GM12878 (cell line): ENCODE data around the gene PHLPP1. TPM values are rescaled to one million over a fixed set of nuclear protein-coding genes. Genes with fewer than 3 reads are reported as not detected.

ENCODE experiments used
- ATAC-seq: fragments of 200-7000 bp; cut with Tn5 transposase; 3 replicates; pipeline ENCODE4 v1.9.1; 2020; ENCODE audit warnings: mild to moderate bottlenecking, moderate library complexity
- BruUV-seq: library from RNA; stranded (reverse); fragments of 400-500 nt; replicated peaks from 2 replicates; lab custom pipeline; 2021; lab: Mats Ljungman, UMichigan
- CTCF ChIA-PET: fragments of 300-600 bp; sonication (Branson Sonifier 250); formaldehyde crosslinking; extraction: SDS; loops from one replicate; lab custom pipeline; 2021; ENCODE audit warnings: inconsistent platforms; lab: Yijun Ruan, JAX
- POLR2A ChIA-PET: fragments of 350-600 bp; formaldehyde crosslinking; extraction: SDS; loops from one replicate; lab custom pipeline; 2021; ENCODE audit warnings: inconsistent platforms; lab: Charles Lee
- RAD21 ChIA-PET: fragments of 300-600 bp; sonication (Branson Sonifier 250); formaldehyde crosslinking; loops from one replicate; lab custom pipeline; 2023; ENCODE audit warnings: antibody characterized with exemption; ENCODE audit not compliant: unreplicated experiment; lab: Charles Lee
- SMC1A ChIA-PET: fragments of 300-600 bp; sonication (Branson Sonifier 250); formaldehyde crosslinking; loops from one replicate; lab custom pipeline; 2023; ENCODE audit not compliant: unreplicated experiment, uncharacterized antibody; lab: Charles Lee
- DNase-seq: peaks from one replicate; pipeline ENCODE4 v3.0.0-alpha.2; 2011; ENCODE audit warnings: low read depth, low spot score
- FAIRE-seq: peaks from 3 replicates; lab custom pipeline; 2011; peaks lifted over from hg19 to GRCh38; lab: Jason Lieb, UNC
- H2AFZ ChIP-seq: 2 replicates; pipeline ENCODE4 v1.6.0; 2011; ENCODE audit warnings: low read depth, low read length, control low read depth; ENCODE audit not compliant: control insufficient read depth
- H3K27ac ChIP-seq: 2 replicates; pipeline ENCODE4 v1.5.1; 2011; ENCODE audit warnings: control low read depth; ENCODE audit not compliant: control insufficient read depth, insufficient read depth
- H3K27me3 ChIP-seq, 2 experiments: replicated peaks in 1 of 2; 2 replicates each; pipeline versions ENCODE4 v1.6.0 to v1.6.1; 2011; ENCODE audit warnings: low read length in 1 of 2; ENCODE audit not compliant: control insufficient read depth in 2 of 2, insufficient read depth in 2 of 2
- H3K36me3 ChIP-seq, 2 experiments: 2 replicates each; pipeline ENCODE4 v1.5.1; 2011; ENCODE audit warnings: low read length in 1 of 2; ENCODE audit not compliant: control insufficient read depth in 2 of 2, insufficient read depth in 2 of 2
- H3K4me1 ChIP-seq: 2 replicates; pipeline ENCODE4 v1.6.1; 2011; ENCODE audit warnings: mild to moderate bottlenecking, low read length, moderate library complexity, mixed read lengths; ENCODE audit not compliant: control insufficient read depth, insufficient read depth
- H3K4me2 ChIP-seq: 2 replicates; pipeline ENCODE4 v1.6.0; 2011; ENCODE audit warnings: control low read depth; ENCODE audit not compliant: control insufficient read depth, insufficient read depth
- H3K4me3 ChIP-seq: fragments of 200-600 bp; sonication (generic); 2 replicates; pipeline ENCODE4 v1.5.1; 2016
- H3K79me2 ChIP-seq: 2 replicates; pipeline ENCODE4 v1.6.0; 2011; ENCODE audit warnings: low read length; ENCODE audit not compliant: control insufficient read depth, insufficient read depth
- H3K9ac ChIP-seq: 2 replicates; pipeline ENCODE4 v1.8.0; 2011; ENCODE audit warnings: low read length, control low read depth, mixed read lengths; ENCODE audit not compliant: control insufficient read depth, insufficient read depth
- H3K9me3 ChIP-seq: replicated peaks from 3 replicates; pipeline ENCODE4 v1.5.1; 2011; ENCODE audit warnings: mild to moderate bottlenecking, low read length; ENCODE audit not compliant: control insufficient read depth, insufficient read depth
- H4K20me1 ChIP-seq: 2 replicates; pipeline ENCODE4 v1.6.0; 2011; ENCODE audit not compliant: control insufficient read depth, insufficient read depth
- PAX8 ChIP-seq: fragments of 450-650 bp; IDR thresholded peaks from 2 replicates; pipeline ENCODE4 v1.6.1; 2017; ENCODE audit warnings: mild to moderate bottlenecking, moderate library complexity
- SPI1 ChIP-seq: IDR thresholded peaks from 2 replicates; pipeline ENCODE4 v1.6.1; 2011; ENCODE audit warnings: low read depth, mild to moderate bottlenecking, low read length, moderate library complexity, borderline replicate concordance; ENCODE audit not compliant: insufficient read depth
- ZNF622 ChIP-seq: fragments of 450-650 bp; IDR thresholded peaks from 2 replicates; pipeline ENCODE4 v1.6.1; 2017; ENCODE audit warnings: mild to moderate bottlenecking, inconsistent platforms
- ZSCAN29 ChIP-seq: fragments of 450-650 bp; IDR thresholded peaks from 2 replicates; pipeline ENCODE4 v1.6.1; 2017; ENCODE audit warnings: mild to moderate bottlenecking, moderate library complexity
- WGBS: methylation state at CpG from one replicate; pipeline ENCODE4 v1.1.6; 2016; ENCODE audit warnings: low lambda C conversion rate; ENCODE audit not compliant: insufficient replicate concordance, insufficient coverage; ENCODE audit errors: missing lambda C conversion rate; 5-methylcytosine and 5-hydroxymethylcytosine counted together
- in situ Hi-C: fragments of 300-500 bp; cut with MboI; formaldehyde crosslinking; loops from 9 replicates; pipeline ENCODE4 v1.14.3; 2018; ENCODE audit warnings: mixed read lengths
- intact Hi-C: fragments of 100-400 bp; cut with micrococcal nuclease; formaldehyde crosslinking; loops from one replicate; pipeline ENCODE4 v1.14.2; 2022; ENCODE audit not compliant: unreplicated experiment
- polyA plus RNA-seq, 11 experiments: library from polyadenylated mRNA; depleted of rRNA in 4 of 11; unstranded in 6 of 11; stranded (reverse) in 5 of 11; fragments of >200 nt; fragmentation: Nextera tagmentation in 4 of 11; fragmentation: Illumina TruSeq in 1 of 11; extraction: Ambion mirVana in 4 of 11; extraction: Trizol in 1 of 11; gene quantifications; 1 replicate in 1 of 11; 2 replicates in 10 of 11; pipeline versions ENCODE4 v1.2.1 to v1.2.3, GENCODE V29; 2011 to 2016; ENCODE audit warnings: inconsistent platforms in 2 of 11, missing spikeins in 2 of 11, low read depth in 1 of 11
- total RNA-seq, 4 experiments: library from RNA; depleted of rRNA in 3 of 4; stranded (reverse); fragments of >200 nt in 3 of 4; fragmentation: Illumina TruSeq in 1 of 4; extraction: Trizol in 1 of 4; gene quantifications; 2 replicates each; pipeline versions ENCODE4 v1.2.1 to v1.2.3, GENCODE V29; 2013 to 2021
- TF ChIP-seq, protein P1 (sequence below): fragments of 150-350 bp; IDR thresholded peaks from 2 replicates; pipeline ENCODE4 v1.6.1; 2016; ENCODE audit warnings: low read depth, low read length
- TF ChIP-seq, protein P2 (sequence below): fragments of 450-650 bp; IDR thresholded peaks from 2 replicates; pipeline ENCODE4 v1.6.1; 2014; ENCODE audit warnings: mild to moderate bottlenecking

PHLPP1 gene
- total and polyA plus RNA-seq, 10 of the 15 experiments (the other 5 are each of a cell fraction or from before 2014, with no cell fraction given), result 0.42 to 7.0 (median 1.9) TPM

DNA sequence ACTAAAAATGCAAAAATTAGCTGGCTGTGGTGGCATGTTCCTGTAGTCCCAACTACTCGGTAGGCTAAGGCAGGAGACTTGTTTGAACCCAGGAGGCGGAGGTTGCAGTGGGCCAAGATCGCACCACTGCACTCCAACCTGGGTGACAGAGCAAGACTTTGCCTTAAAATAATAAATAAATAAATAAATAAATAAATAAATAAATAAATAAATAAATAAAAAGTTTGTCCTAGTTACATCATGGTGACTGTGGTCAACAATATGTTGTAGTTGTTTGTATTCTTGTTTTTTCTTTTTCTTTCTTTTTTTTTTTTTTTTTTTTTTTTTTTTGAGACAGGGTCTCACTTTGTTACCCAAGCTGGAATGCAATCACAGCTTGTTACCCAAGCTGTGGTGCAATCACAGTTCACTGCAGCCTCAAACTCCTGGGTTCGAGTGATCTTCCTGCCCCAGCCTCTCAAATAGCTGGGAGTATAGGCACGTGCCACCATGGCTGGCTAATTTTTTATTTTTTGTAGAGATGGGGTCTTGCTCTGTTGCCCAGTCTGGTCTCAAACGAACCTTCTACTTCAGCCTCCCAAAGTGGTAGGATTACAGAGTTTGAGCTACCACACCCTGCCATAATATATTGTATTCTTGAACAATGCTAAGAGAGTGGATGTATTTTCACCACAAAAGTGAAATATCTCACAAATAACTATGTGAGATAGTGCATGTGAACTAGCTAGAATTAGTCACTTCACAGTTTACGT lies 185.0 kb downstream of the PHLPP1 start:
- FAIRE-seq, result no peak
- H3K9ac ChIP-seq, result no peak overlapping the region
- no peaks in the 10 kb centered on the region for H3K27me3 ChIP-seq
- no peak for ATAC-seq
- TF ChIP-seq ZNF622 (no peak), PAX8 (no peak), ZSCAN29 (no peak), SPI1 (no peak)
- TF ChIP-seq, protein P1, sequence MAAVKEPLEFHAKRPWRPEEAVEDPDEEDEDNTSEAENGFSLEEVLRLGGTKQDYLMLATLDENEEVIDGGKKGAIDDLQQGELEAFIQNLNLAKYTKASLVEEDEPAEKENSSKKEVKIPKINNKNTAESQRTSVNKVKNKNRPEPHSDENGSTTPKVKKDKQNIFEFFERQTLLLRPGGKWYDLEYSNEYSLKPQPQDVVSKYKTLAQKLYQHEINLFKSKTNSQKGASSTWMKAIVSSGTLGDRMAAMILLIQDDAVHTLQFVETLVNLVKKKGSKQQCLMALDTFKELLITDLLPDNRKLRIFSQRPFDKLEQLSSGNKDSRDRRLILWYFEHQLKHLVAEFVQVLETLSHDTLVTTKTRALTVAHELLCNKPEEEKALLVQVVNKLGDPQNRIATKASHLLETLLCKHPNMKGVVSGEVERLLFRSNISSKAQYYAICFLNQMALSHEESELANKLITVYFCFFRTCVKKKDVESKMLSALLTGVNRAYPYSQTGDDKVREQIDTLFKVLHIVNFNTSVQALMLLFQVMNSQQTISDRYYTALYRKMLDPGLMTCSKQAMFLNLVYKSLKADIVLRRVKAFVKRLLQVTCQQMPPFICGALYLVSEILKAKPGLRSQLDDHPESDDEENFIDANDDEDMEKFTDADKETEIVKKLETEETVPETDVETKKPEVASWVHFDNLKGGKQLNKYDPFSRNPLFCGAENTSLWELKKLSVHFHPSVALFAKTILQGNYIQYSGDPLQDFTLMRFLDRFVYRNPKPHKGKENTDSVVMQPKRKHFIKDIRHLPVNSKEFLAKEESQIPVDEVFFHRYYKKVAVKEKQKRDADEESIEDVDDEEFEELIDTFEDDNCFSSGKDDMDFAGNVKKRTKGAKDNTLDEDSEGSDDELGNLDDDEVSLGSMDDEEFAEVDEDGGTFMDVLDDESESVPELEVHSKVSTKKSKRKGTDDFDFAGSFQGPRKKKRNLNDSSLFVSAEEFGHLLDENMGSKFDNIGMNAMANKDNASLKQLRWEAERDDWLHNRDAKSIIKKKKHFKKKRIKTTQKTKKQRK, result no peak
- TF ChIP-seq, protein P2, sequence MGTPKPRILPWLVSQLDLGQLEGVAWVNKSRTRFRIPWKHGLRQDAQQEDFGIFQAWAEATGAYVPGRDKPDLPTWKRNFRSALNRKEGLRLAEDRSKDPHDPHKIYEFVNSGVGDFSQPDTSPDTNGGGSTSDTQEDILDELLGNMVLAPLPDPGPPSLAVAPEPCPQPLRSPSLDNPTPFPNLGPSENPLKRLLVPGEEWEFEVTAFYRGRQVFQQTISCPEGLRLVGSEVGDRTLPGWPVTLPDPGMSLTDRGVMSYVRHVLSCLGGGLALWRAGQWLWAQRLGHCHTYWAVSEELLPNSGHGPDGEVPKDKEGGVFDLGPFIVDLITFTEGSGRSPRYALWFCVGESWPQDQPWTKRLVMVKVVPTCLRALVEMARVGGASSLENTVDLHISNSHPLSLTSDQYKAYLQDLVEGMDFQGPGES, result no peak
- TF ChIP-seq, all 136 proteins: peak for 0
- no peak overlapping the region for H3K4me3 ChIP-seq
- no TSS peak for BruUV-seq
- in situ Hi-C loops (no loop called here), intact Hi-C loops (no loop called here)
- ChIA-PET CTCF (interaction anchor here (1.2 kb wide), 1 partner anchor 14 kb away, joined by 4 read pairs; no protein-coding TSS in a partner anchor), SMC1A (interaction anchor here (1.8 kb wide), 1 partner anchor 19 kb away, joined by 5 read pairs; no protein-coding TSS in a partner anchor), RAD21 (no interaction called here), POLR2A (no interaction called here)
- 67% methylated on average over 7 of the region's 7 CpGs for WGBS
- H2AFZ ChIP-seq, result no peak overlapping the region
- DNase-seq, result no peak
- H3K4me1 ChIP-seq, result no peaks in the 10 kb centered on the region
- no peaks in the 10 kb centered on the region for H4K20me1 ChIP-seq
- H3K4me2 ChIP-seq, result no peak overlapping the region
- no peak overlapping the region for H3K27ac ChIP-seq
- H3K9me3 ChIP-seq, result no peaks in the 10 kb centered on the region
- H3K36me3 ChIP-seq, result peaks cover 0 to 1% of the 10 kb centered on the region in 2 experiments; a peak in 2 of 4 replicates
- H3K79me2 ChIP-seq, result no peaks in the 10 kb centered on the region
